Activated naive CD4-positive, alpha-beta T cell (primary cell): Measurements from ENCODE around the gene KRTAP10-4.
"Not testable (repeated sequence)": the region's sequence is repeated elsewhere in the genome, so short reads cannot be mapped to it uniquely, and the experiment has no call there.

Source experiments
- DNase-seq, 4 experiments: peaks; one replicate each; lab custom pipeline; 2025; lab: John Stamatoyannopoulos, UW

The KRTAP10-4 gene

GRCh38 chr21:44573630-44574456 is at the start of gene KRTAP10-4:
TSS of gene KRTAP10-4 (plus strand) at chr21:44573729. CDS start at chr21:44573759, 30 bp downstream.
- DNase-seq, result not testable (repeated sequence)

GRCh38 chr21:44524414-44525371 is 48.8 kb upstream of the KRTAP10-4 start:
- no peak for DNase-seq

GRCh38 chr21:44525391-44526095 is 48.0 kb upstream of the KRTAP10-4 start:
- DNase-seq, result no peak

DNA sequence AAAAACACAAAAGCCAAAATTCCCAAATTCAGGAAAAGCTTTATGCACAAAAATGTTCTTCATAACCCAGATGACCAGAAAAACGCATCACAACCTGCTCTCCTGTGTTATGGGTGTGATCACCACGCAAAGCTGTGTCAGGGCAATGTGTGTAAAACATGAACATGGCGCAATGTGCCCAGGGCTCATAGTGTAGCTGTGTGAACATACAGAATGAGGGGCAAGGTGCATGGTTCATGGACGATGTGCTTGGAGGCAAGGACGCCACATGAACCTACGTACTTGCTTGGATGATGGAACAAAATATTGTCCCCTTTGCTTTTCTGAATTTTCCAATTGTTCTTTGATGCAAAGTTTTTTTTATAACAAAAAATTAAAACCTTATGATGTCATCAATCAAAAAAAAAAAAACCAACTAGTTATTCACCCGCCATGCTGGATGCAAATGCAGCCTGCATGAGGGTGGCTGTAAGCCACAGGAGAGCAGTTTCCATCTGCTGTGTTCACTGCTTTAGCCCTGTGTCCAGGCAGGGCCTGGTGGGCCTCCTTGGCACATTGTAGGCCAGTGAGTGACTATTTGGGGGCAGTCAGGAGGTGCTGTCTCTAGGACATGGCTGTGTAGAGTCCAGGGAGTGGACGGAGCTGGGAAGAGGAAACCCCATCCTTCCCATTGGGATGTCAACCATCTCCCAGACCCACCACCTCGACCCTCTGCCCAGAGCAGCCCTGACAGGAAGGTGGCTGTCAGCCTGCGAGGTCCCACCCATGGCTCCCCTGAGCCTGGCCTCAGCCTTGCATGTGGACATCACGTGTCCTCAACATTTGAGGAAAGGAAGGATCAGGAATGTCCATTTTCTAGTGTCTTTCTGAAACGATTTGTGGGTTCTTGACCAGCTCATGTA is 47.2 kb upstream of the KRTAP10-4 start:
- DNase-seq, result no peak

- no peak for DNase-seq
Measured at GRCh38 chr21:44527156-44527982, 46.2 kb upstream of the KRTAP10-4 start.

- DNase-seq, result no peak
Measured at GRCh38 chr21:44527983-44528633, 45.4 kb upstream of the KRTAP10-4 start.

- no peak for DNase-seq
Measured at GRCh38 chr21:44528634-44528995, 44.9 kb upstream of the KRTAP10-4 start.

- no peak for DNase-seq
Measured at GRCh38 chr21:44529011-44529421, 44.5 kb upstream of the KRTAP10-4 start.

DNA sequence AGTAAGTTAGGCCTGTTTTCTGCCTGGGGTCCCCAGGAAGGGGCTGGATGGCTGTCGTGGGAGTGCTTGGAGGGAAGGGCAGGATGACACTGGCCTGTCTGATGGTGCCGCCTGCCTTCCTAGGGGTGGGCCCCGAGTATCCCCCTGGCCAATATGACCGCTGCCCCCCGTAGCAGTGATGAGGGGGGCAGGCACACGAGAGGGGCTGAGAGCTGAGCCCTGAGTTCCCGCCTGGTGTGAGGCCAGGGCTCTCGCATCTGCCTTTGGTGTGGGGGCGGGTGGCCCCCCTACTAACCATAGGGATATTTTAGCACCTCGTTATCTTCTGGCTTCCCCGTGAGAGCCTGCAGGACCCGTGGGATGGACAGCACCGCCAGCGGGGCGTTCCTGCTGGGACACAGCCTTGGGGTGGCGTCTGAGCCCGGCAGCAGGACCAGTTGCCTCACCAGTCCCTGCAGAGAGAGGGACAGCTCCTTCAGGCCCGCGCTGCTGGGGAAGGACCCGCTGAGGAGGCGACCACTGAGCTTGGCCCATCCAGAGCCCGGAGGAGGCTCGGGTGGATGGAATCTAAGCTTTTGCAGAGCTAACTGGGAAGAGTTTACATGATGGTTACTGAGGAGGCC is 43.9 kb upstream of the KRTAP10-4 start:
- no peak for DNase-seq

DNA sequence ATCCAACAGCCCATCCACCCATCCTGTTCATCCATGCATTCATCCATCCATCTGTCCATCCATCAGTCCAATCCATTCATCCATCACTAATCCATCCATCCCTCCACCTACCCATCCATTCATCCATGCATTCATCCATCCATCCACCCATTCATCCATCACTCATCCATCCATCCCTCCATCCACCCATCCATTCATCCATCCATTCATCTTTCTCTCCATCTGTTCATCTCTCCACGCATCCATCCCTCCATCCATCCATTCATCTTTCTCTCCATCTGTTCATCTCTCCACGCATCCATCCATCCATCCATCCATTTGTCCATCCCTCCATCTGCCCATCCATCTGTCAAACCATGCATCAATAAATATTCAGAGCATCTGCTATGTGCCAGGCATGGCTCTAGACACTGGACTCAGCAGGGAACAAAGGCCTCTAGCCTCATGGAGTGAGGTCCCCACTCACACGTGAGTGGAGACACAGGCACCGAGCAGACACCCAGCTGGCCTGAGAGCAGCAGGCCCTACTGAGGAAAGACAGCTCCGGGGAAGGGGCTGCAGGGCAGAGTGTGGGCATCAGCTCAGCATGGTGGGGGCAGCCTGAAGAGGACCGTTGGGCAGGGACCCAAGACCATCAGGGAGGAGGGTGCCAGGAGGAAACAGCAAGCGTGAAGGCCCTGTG is 43.2 kb upstream of the KRTAP10-4 start:
- DNase-seq, result no peak

- DNase-seq, result no peak
Measured at GRCh38 chr21:44530903-44531605, 42.5 kb upstream of the KRTAP10-4 start.

- DNase-seq, result no peak
Measured at GRCh38 chr21:44531606-44532564, 41.6 kb upstream of the KRTAP10-4 start.

GRCh38 chr21:44532712-44533111 is 40.8 kb upstream of the KRTAP10-4 start:
- no peak for DNase-seq

DNA sequence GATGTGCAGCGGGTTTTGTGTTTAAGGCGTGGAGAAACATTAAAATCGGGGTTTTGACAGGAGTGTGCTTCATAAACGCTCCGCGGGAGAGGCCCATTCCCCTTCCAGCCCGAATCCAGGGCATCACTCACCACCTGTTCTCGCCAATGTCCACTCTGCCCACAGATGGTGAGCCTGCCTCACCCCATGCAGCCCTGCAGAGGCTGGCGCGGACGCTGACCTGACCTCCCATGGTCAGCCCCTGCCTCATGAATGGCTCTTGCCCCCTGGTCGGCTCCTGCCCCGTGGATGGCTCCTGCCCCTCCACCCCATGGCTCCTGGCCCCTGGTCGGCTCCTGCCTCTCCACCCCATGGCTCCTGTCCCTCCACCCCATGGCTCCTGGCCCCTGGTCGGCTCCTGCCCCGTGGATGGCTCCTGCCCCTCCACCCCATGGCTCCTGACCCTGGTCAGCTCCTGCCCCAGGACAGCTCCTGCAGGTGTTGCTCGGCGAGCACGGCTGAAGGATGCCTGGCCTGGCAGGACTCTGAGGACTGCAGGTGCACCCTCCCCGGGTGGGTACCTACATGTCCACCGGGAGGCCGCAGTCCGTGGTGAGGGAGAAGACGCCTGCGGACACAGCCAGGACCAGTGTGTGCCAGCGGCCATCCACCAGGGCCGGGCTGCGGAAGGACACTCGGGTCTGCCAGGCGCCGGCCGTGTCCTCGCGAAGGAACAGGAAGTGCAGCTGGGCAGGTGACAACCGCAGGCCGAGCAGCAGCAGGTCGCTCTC is 40.2 kb upstream of the KRTAP10-4 start:
- DNase-seq, result no peak

GRCh38 chr21:44533891-44534627 is 39.5 kb upstream of the KRTAP10-4 start:
- no peak for DNase-seq
